HK-2 (cell line): ENCODE results near the gene FGD4.

Source experiments
- DNase-seq: peaks from one replicate; pipeline ENCODE4 v3.0.0-alpha.2; 2018; ENCODE audit not compliant: unreplicated experiment

The FGD4 gene

DNA sequence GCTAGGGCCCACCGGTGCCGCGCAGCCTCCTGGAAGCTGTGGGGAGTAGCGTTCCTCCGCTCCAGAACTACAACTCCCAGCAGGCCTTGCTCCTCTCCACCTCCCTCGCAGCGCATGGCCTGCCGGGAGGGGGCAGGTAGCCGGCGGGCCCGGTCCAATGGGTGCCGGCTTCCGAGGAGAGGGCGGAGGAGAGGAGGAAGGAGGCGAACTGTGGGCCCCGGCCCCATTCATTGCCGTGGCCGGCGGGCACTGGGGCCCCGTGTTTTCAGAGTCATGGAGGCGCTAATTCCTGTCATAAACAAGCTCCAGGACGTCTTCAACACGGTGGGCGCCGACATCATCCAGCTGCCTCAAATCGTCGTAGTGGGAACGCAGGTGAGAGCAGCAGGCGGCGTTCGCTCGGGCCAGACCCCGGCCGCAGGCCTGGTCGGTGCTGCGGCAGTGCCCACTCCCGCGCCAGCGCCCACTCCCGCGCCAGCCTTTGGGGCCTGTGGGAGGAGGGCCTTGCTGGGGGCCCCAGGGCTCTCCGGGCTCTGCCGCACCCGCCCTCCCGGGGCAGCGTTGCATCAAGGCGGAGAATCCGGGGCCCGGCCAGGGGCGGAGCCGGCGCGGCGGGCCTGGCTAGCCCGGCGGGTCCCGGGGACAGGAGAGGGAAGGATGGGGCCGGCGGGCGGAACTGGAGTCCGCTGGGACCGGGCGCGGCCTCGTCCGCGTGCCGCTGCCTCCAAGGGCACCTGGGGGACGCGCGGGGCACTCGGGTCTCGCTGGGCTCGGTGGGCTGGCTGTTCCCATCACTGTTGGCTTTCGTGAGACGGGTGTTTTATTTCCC is 279.9 kb downstream of the FGD4 start, which contains the start of gene DNM1L:
Gene DNM1L, plus strand, starts transcription at position 211 of the 829 bp plus-strand sequence. Its CDS starts 63 bp downstream, at position 274.
- peak; percentile 93 for DNase-seq

DNA sequence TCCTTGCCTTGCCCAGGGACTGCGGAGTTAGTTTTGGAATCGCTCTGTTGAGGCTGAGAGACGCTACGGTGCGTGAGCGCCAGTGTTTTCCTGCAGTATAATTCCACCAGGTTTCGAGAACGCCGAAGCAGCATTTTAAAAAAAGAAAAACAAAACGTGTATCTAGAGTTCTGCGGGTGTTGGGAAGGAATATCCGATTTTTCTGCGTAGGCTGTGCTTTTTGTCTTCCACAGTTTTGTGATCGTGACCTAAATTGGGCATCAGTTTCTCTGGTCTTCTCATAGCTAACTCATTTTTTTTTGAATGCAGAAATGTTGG is 280.5 kb downstream of the FGD4 start:
- DNase-seq: no peak

DNA sequence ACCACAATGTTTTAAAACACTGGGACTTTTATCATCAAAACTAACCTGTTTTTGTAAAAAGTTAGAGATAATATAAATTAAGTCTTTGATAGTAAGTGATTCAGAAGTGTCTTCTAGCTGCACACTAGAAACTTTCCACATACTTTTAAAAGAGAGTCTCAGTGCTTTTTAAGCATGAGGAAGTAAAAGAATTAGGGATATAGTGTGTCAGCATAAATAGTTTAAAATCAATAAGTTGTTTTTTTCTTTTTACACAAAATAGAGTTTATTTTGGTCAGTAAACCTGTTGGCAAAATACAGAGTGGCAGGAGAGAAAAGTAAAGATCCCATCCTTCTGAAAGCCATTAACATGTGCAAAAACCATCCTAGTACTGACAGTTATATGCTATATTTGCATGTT is 281.4 kb downstream of the FGD4 start:
- no peak for DNase-seq

DNA sequence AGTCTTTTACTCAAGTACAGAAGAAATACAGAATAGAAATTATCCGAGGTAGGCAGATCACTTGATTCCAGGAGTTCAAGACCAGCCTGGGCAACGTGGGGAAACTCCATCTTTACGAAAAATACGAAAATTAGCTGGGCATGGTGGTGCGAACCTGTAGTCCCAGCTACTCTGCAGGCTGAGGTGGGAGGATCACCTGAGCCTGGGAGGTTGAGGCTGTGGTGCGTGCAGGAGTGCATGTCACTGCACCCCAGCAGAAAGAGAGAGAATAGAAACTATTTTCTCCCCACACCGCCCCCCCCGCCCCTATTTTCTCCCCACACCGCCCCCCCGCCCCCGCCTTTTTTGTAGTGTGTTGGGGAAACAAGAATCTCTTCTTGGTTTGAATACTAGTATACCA is 281.9 kb downstream of the FGD4 start:
- DNase-seq: no peak

DNA sequence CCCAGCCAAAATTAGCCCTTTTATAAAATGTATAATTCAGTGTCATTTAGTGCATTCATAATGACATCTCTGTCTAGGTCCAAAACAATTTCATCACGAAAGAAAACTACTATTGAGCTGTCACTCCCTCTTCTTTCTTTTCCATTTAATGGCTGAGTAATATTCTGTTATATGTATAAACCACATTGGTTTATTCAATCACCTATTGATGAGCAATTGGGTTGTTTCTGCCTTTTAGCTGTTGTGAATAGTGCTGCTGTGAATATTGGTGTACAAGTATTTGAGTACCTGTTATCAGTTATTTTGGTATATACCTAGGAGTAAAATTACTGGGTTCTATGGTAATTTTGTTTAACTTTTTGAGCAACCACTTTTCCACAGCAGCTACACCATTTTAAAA is 287.0 kb downstream of the FGD4 start:
- DNase-seq: no peak

DNA sequence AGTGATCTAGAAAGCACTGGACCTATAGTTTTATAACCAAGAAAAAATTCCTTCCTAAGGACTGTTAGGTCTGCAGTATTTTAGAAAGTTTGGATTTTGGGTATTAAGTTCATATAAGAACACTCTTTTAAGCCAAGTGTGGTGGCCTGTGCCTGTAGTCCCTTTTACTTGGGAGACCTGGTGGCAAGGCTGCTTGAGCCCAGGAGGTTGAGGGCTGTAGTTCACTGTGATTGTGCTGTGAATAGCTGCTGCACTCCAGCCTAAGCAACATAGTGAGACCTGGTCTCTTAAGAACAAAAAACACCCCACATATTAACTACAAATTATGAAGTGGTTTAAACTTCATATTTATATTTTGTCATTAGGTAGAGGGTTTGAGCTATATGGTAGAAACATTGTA is 289.4 kb downstream of the FGD4 start:
- no peak for DNase-seq

DNA sequence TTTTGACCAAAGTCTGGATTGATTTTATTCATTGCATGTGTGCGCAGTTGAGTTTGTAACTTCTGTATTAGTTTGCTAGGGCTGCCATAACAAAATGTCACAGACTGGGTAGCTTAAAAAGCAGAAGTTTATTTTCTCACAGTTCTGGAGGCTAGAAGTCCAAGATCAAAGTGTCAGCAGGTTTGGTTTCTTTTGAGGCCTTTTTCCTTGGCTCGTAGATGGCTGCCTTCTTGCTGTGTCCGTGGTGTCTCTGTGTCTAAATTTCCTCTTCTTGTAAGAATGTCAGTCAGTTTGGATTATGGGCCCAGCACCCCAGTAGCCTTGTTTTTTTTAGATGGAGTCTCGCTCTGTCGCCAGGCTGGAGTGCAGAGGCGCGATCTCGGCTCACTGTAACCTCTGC is 291.6 kb downstream of the FGD4 start:
- no peak for DNase-seq

DNA sequence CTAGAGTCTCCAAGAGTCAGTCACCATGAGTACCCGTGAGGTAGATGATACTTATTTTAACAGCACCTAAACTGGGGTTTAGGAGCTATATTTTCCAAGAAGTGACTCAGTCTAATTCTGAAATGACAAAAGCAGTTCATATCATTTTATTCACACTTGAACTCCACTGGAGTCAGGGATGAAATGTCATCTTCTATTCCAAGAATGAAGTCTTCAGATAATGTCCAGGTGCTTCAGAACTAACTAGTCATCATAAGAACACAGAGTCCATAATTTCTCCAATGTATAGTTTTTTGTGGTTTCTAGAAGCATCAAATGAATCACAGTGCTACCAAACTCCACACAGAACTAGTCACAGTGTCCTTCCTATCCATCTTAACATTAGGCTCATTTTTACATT is 293.0 kb downstream of the FGD4 start:
- no peak for DNase-seq

DNA sequence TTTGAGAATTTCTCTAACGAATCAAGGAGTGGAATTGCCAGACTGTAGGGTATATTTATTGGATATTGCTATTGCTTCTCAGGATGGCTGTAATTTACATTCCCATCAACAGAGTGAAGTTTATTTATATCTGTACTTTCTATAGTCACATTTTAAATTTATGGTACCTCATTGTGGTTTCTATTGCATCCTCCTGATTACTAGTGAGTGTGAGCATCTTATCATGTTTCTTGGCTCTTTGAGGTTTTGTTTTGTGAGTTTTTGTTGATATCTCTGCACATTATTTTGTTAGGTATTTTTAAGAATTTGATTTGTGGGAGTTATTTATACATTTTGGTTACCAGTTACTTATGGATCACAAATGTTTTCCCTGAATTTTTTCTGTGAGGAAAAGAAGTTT is 293.7 kb downstream of the FGD4 start:
- no peak for DNase-seq
